Stimulated activated CD4-positive, alpha-beta T cell treated with anti-CD3 and anti-CD28 coated beads, TNF-alpha, amount 100 ng/mL, for 1 hour (primary cell): ENCODE data around the gene NKX2-3.

ENCODE experiments used
- DNase-seq, 3 donors: peaks; one replicate each; pipeline ENCODE4 v3.0.0-alpha.2; 2020; ENCODE audit warnings: low read depth in 3 of 3, low spot score in 1 of 3

NKX2-3 gene

DNA sequence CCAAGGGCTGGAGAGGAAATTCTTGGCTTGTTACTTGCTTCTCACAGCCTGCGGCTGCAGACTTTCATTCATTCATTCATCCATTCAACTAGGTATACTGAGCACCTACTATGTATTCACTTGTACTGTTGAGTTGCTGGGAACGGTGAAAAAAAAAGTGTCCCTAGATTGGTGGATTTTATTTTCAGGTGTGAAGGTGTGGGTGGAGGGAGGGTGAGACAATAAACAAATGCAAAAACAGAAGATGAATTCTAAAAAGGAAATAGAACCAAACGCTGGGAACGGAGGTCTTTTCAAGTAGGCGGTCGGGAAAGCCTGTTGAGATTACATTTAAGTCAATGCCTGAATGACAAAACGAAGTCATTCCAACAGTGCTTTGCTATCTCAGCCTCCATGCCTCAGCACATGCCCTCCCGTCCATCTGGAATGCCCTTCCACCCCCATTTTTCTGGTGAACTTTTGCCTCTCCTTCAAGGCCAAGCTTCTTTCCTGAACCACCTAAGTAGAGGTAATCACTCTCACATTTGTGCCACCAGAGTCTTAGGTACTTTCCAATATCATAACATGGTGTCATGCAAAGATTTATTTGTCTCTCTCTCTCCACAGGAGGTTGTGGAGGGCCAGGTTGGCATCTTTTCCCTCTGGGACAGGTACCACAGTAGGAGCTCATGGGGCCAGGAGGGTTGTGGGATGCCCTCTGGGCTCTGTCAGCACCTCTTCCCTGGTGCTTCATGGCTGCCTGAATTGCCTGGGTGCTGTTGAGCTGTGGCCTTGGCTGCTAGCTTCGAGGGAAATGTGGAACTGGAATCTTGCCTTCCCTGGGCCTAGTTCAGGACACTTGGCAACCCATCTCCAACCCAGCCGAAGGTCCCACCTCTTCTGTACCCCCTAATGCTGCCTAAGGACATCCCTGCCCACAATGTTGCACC lies 5.5 kb downstream of the NKX2-3 start:
- DNase-seq: no peak

DNA sequence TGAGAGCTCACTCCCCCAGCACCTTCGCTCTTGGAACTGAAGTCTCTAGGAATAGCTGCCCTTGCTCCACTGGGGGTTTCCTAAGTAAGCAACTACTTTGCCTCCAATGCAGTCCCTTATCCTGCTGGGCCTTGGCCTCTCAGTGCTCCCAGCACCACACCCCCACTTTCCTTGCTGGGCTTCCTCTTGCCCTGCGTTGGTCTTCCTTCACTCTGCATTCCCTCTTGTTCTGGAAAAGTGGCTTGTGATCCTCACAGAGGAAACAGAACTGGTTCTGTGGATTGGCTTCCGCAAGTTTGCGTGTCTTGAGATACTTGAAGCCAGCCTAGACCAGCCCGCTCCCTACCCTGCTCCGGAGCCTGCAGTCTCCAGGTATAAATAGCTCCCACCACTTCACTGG lies 6.4 kb downstream of the NKX2-3 start:
- no peak for DNase-seq

DNA sequence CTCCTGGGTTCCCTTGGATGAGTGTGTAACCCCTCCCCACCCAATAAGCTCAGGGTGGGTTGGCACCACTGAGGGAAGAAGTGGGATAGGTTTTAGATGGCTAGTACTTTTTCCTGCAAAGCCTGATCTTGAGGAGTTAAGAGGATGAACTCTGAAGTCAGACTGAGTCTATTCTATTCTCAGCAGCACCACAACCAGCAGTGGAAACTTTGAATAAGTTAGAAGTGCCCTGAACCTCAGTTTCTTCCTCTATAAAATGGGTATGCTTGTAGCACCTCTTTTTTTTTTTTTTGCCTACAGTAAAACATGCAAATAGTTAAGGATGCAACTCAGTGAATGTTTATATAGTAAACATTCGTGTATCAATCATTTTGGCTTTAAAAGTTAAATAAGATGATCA lies 7.1 kb downstream of the NKX2-3 start:
- no peak for DNase-seq

GRCh38 chr10:99540306-99540656 lies 7.5 kb downstream of the NKX2-3 start:
- no peak for DNase-seq

DNA sequence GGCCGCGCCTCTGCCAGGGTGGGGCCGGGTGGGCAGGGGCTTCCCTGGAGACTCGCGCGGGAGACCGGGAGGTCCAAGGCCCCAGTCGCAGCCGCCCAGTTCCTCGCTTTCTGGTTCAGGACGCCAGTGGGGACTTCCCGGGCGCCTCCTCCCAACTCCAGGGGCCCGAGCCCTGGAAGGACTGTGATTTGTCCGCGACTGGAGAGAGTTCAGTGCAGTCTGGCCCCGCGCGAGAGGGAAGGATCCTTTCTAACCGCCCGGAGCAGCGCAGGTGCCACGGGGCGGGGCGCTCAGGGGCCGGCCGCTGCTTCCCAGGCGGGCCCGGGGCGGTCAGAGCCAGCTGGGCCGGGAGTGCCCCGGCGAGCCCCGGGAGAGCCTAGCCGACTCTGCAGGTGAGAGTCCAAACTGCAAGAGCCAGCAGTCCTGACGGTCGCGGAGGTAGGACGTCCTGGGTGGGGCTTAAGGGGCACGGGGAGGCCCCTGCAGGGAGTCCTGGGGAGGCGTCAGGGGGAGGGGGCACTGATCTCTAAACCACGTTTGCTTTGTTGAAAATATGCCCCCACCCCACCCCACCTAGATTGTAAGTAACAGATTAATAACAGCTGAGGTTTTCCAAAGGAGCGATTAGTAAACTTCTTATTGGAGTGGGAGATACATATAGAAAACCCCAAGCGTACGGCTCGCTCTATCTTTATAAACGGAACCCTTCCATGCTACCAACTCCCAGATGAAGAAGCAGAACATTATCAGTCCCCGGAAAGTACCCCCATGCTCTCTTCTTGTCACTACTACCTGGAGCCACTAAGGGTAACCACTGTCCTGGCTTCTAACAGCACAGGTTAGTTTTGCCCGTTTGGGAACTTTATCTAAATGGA lies 8.2 kb downstream of the NKX2-3 start:
- no peak for DNase-seq

GRCh38 chr10:99544322-99544721 lies 11.6 kb downstream of the NKX2-3 start:
- DNase-seq: no peak

- no peak for DNase-seq
Measured at GRCh38 chr10:99548041-99548530, 15.3 kb downstream of the NKX2-3 start.

- DNase-seq: no peak
Measured at GRCh38 chr10:99551158-99551557, 18.4 kb downstream of the NKX2-3 start.

GRCh38 chr10:99551616-99552015 lies 18.9 kb downstream of the NKX2-3 start:
- no peak for DNase-seq

DNA sequence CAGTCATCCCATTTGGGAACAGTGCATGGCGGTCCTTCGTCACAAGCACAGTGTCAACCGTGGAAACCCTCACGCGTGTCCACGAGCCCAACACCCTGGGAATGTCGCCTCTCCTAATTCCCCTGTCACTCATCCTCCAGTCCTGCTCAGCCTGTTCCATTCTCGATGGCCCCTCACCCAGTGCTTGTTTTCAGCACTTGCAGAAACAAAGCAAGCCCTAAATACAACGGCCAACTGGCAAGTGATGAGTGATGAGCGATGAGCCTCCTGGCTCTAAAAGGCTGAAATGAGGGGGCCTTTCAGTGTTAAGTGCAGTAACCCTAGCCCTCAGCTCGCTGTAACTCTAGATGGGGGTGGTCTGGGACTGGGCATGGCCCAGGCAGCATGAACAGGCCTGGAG lies 22.6 kb downstream of the NKX2-3 start:
- no peak for DNase-seq

GRCh38 chr10:99555825-99556523 lies 23.2 kb downstream of the NKX2-3 start:
- DNase-seq: no peak

- DNase-seq: no peak
Measured at GRCh38 chr10:99557044-99557443, 24.3 kb downstream of the NKX2-3 start.

DNA sequence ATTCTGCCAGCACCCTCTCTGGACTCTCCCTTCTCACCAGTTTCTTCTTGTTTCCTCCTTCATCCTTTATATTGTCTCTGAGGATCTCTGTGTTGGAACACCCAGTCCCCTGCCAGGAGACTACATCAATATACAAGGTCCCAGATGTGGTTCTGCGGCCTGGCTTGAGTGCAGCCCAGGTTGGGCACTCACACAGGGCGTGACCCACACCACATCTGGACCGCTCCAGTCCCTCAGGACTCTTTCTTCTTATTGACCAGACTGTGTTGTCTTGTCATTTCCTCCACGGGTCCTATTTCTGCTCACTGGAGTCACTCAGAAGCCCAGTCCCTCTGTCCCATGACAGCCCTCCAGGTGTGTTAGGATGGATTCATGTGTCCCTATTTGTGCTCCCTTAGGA lies 26.0 kb downstream of the NKX2-3 start:
- DNase-seq: no peak

DNA sequence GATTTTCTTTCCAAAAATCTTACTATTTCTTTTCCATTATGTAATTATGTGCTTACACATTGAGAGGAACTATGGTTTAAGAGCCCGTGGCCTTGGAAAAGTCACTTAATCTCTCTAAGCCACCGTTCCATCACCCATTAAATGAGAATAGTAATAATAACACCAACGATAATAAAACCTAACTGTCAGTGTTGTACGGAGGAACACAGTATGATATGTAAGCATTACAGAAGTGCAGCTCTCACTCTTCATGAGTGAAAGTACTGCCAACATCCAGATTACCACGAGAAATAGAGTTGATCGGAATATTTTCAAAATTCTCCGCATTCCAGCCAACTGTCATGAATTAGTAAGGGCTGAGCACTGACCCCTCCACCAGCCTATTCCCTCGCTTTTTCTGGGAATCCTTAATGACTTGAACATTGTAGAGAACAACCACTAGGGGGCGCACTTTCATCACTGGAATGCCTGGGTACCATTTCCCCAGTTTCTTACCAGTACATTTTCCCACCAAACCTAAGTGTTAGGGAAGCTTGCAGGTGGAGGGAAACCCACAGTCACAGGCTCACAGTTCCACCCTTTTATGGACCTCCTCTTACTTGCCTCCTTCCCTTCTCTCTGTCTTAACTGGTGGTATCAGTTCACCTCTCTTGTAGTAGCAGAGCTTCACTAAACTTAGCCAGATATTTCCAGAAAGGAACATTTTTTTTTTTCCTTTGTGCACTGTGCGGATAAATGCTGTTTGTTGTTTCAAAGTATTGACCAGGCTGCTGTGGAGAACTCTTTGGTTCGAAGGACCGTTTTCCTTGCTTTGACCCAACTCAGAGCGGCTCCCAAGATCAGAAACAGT lies 27.8 kb downstream of the NKX2-3 start:
- peak in 2 of 3 donors; percentile 0 to 11 for DNase-seq

GRCh38 chr10:99562631-99563030 lies 29.9 kb downstream of the NKX2-3 start:
- no peak for DNase-seq

- DNase-seq: no peak
Measured at GRCh38 chr10:99564361-99564760, 31.6 kb downstream of the NKX2-3 start.

DNA sequence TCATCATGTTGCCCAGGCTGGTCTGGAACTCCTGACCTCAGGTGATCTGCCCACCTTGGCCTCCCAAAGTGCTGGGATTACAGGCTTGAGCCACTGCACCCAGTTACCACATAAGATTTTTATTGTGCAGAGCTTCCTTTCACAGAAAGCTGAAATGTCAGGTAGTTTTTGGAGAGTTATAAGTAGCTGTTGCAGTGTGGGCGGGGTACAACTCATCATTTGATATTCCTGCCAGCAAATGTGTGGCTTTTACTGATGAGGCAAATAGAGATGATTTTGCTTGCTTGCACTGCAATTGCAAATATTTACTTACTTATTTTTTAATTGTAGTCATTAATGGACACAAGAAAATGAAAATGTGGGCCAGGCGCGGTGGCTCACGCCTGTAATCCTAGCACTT lies 32.4 kb downstream of the NKX2-3 start:
- DNase-seq: no peak

DNA sequence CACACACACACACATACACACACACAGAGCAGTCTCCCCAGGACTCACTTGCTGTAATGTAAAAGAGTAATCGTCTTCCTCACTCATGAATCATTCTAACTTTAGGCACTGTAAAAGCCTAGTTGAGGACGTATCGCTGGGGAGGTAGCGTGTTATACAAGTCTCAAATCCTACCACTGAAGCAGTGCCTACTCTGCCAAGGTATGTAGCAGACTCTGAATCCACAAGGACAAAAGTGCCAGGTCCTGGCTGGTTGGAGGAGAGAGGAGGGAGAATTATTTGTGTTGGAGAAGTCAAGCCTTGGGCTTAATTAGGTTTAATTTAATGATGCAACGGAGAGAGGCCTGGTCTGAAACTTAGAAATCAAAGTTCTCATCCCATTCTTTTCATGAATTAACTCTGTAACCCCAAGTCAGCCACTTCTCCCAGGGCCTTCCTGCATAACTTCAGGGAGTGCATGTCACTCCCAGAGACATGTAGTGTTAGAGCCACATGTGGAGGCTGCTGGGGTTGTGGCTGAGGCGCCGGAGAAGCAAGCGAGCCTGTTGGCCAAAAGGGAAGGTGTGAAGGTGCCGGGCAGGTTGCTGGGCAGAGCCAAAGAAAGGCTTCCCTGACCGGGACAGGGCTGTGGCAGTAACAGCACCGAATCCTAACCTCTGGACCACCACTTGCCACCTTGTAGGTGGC lies 36.7 kb downstream of the NKX2-3 start:
- no peak for DNase-seq

DNA sequence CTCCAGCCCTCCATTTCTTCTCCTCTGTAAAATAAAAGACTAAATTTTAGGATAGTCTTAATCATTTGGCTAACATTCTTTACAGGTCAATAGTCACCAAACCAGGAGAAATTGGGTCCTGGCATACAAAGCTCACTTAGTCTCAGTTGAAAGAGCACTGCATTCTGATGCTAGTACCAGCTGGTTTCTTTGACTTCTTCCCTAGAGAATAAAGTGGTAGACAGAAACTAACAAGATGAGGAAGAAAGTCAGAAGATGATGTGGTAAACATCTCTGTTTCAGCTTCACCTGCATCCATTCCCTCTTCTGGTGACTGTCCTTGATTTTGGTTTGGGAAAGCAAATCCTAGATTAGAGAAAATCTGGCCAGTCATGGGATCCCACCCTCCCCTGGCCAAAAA lies 37.2 kb downstream of the NKX2-3 start:
- no peak for DNase-seq

- DNase-seq: no peak
Measured at GRCh38 chr10:99571816-99572215, 39.1 kb downstream of the NKX2-3 start.
